T-cell (primary cell): ENCODE measurements around the gene THADA. TPM values are rescaled to one million over a fixed set of nuclear protein-coding genes. Genes with fewer than 3 reads are reported as not detected.

Experiments used
- ATAC-seq, 4 experiments: fragments of 200-7000 bp in 3 of 4; fragments of 150-1000 bp in 1 of 4; cut with Tn5 transposase; replicated peaks in 1 of 4; 1 replicate in 3 of 4; 2 replicates in 1 of 4; pipeline ENCODE4 v1.10.0; 2021; ENCODE audit warnings: moderate library complexity in 3 of 4, mild to moderate bottlenecking in 2 of 4, moderate number of reproducible peaks in 1 of 4
- CTCF ChIA-PET, 2 donors: fragments of 300-600 bp; sonication (Branson Sonifier 250); formaldehyde crosslinking; loops; one replicate each; lab custom pipeline; 2022; ENCODE audit warnings: antibody characterized with exemption in 2 of 2; lab: Charles Lee
- POLR2A ChIA-PET, 2 donors: fragments of 300-600 bp; sonication (Branson Sonifier 250); formaldehyde crosslinking; loops; one replicate each; lab custom pipeline; 2022; ENCODE audit warnings: antibody characterized with exemption in 2 of 2; lab: Charles Lee
- DNase-seq, 35 experiments: peaks; one replicate each; pipeline versions ENCODE4 v3.0.0 to v3.0.0-alpha.2; 2013 to 2023
- H3K27ac ChIP-seq: one replicate; pipeline ENCODE4 v1.5.1; 2013; ENCODE audit warnings: low read length
- H3K27me3 ChIP-seq, 2 experiments: replicated peaks in 1 of 2; 1 replicate in 1 of 2; 2 replicates in 1 of 2; pipeline versions ENCODE4 v1.6.1 to v1.7.0; 2013; ENCODE audit warnings: low read length in 1 of 2, mixed read lengths in 1 of 2; ENCODE audit not compliant: control insufficient read depth in 2 of 2, insufficient read depth in 2 of 2; ENCODE audit errors: extremely low read depth in 1 of 2
- H3K36me3 ChIP-seq, 2 donors: 1 replicate in 1 of 2; 2 replicates in 1 of 2; pipeline versions ENCODE4 v1.6.1 to v1.7.0; 2013; ENCODE audit warnings: low read length in 1 of 2; ENCODE audit not compliant: control insufficient read depth in 2 of 2, insufficient read depth in 1 of 2; ENCODE audit errors: extremely low read depth in 1 of 2
- H3K4me1 ChIP-seq, 2 experiments: 1 replicate in 1 of 2; 2 replicates in 1 of 2; pipeline versions ENCODE4 v1.6.1 to v1.7.0; 2013; ENCODE audit warnings: low read length in 2 of 2, mixed read lengths in 1 of 2; ENCODE audit not compliant: insufficient read depth in 2 of 2, control insufficient read depth in 1 of 2; ENCODE audit errors: extremely low read depth in 1 of 2
- H3K4me3 ChIP-seq, 2 donors: 1 replicate in 1 of 2; 2 replicates in 1 of 2; pipeline versions ENCODE4 v1.5.1 to v1.7.0; 2013; ENCODE audit warnings: mild to moderate bottlenecking in 2 of 2, low read length in 1 of 2, moderate library complexity in 1 of 2; ENCODE audit not compliant: control insufficient read depth in 1 of 2; ENCODE audit errors: extremely low read depth in 1 of 2
- H3K9me3 ChIP-seq: 2 replicates; pipeline ENCODE4 v1.7.0; 2013
- H3K27ac Mint-ChIP-seq, 2 donors: one replicate each; pipeline ENCODE4 v1.8.0; 2020 to 2021; ENCODE audit warnings: mild to moderate bottlenecking in 2 of 2, mixed read lengths in 2 of 2
- H3K27me3 Mint-ChIP-seq, 2 donors: one replicate each; pipeline ENCODE4 v1.8.0; 2021 to 2022; ENCODE audit warnings: mixed read lengths in 2 of 2
- H3K36me3 Mint-ChIP-seq: one replicate; pipeline ENCODE4 v1.8.0; 2021; ENCODE audit warnings: mixed read lengths
- H3K4me1 Mint-ChIP-seq, 3 donors: one replicate each; pipeline ENCODE4 v1.8.0; 2020 to 2022; ENCODE audit warnings: mixed read lengths in 3 of 3, mild to moderate bottlenecking in 1 of 3
- H3K4me3 Mint-ChIP-seq, 3 donors: one replicate each; pipeline ENCODE4 v1.8.0; 2020 to 2022; ENCODE audit warnings: mild to moderate bottlenecking in 3 of 3, mixed read lengths in 3 of 3, moderate library complexity in 3 of 3
- H3K9me3 Mint-ChIP-seq, 3 donors: one replicate each; pipeline ENCODE4 v1.8.0; 2020 to 2022; ENCODE audit warnings: mixed read lengths in 3 of 3
- WGBS: methylation state at CpG from one replicate; pipeline ENCODE4 v1.1.5; 2013; ENCODE audit warnings: missing lambda C conversion rate; ENCODE audit not compliant: insufficient coverage; 5-methylcytosine and 5-hydroxymethylcytosine counted together
- total RNA-seq, 35 experiments: library from RNA in 6 of 35; stranded (reverse) in 6 of 35; fragments of 120-200 nt in 1 of 35; gene quantifications; one replicate each; pipeline versions ENCODE4 v1.2.1 to v1.2.4 and lab custom pipeline; 2013 to 2026

Gene THADA
- total RNA-seq, 5 donors from 2014 or later (not counting 1 experiment from before 2014, with no cell fraction given): 36.4 to 50.5 (median 40.6) TPM

GRCh38 chr2:43482961-43483360 is 112.9 kb downstream of the THADA start:
- ChIA-PET CTCF (interaction anchor here (1.3 to 2.7 kb wide), 4 partner anchors 355 to 626 kb away, joined by 3 to 27 read pairs (median 9); no protein-coding TSS in a partner anchor), POLR2A (no interaction called here)
- Mint-ChIP-seq H3K4me1 (peaks cover 0 to 18% (median 4%) of the 10 kb centered on the region in 3 donors), H3K27ac (no peak overlapping the region), H3K27me3 (no peaks in the 10 kb centered on the region), H3K4me3 (no peak overlapping the region), H3K36me3 (peaks cover 28% of the 10 kb centered on the region), H3K9me3 (no peaks in the 10 kb centered on the region)
- ATAC-seq: no peak
- Histone ChIP-seq H3K4me3 (no peak overlapping the region), H3K27ac (no peak overlapping the region), H3K4me1 (no peaks in the 10 kb centered on the region), H3K27me3 (no peaks in the 10 kb centered on the region), H3K9me3 (no peaks in the 10 kb centered on the region), H3K36me3 (no peaks in the 10 kb centered on the region)
- DNase-seq: no peak
- no CpG with 5 or more reads among the region's 4 CpGs for WGBS

- Mint-ChIP-seq H3K27ac (no peak overlapping the region), H3K4me3 (no peak overlapping the region), H3K36me3 (peaks cover 31% of the 10 kb centered on the region), H3K27me3 (no peaks in the 10 kb centered on the region), H3K9me3 (no peaks in the 10 kb centered on the region), H3K4me1 (peaks cover 0 to 18% (median 4%) of the 10 kb centered on the region in 3 donors)
- no peak overlapping the region for H3K27ac ChIP-seq
- no peaks in the 10 kb centered on the region for H3K36me3 ChIP-seq
- DNase-seq: no peak
- WGBS: no CpG with 5 or more reads among the region's 4 CpGs
- H3K9me3 ChIP-seq: no peaks in the 10 kb centered on the region
- CTCF ChIA-PET: interaction anchor here (0.6 to 2.2 kb wide), 7 partner anchors 15 to 1685 kb away, joined by 3 to 13 read pairs (median 5); partner anchors contain the start of gene ZFP36L2 (in 1 of the 2)
- no peaks in the 10 kb centered on the region for H3K27me3 ChIP-seq
- no peak overlapping the region for H3K4me3 ChIP-seq
- no peaks in the 10 kb centered on the region for H3K4me1 ChIP-seq
- POLR2A ChIA-PET: interaction anchor here in 1 of 2 donors (0.7 kb wide), 1 partner anchor 91 kb away, joined by 3 read pairs; no protein-coding TSS in a partner anchor
- ATAC-seq: no peak
Observed at GRCh38 chr2:43481927-43482542, 113.8 kb downstream of the THADA start.

GRCh38 chr2:43480874-43481273 is 115.0 kb downstream of the THADA start:
- H3K4me1 ChIP-seq: no peaks in the 10 kb centered on the region
- H3K27me3 Mint-ChIP-seq: no peaks in the 10 kb centered on the region
- no peaks in the 10 kb centered on the region for H3K36me3 ChIP-seq
- DNase-seq (no peak), ATAC-seq (no peak)
- POLR2A ChIA-PET: interaction anchor here in 1 of 2 donors (0.7 kb wide), 1 partner anchor 10 kb away, joined by 9 read pairs; no protein-coding TSS in a partner anchor
- CTCF ChIA-PET: interaction anchor here (0.7 to 2.2 kb wide), 5 partner anchors 9 to 606 kb away, joined by 3 to 13 read pairs (median 6); no protein-coding TSS in a partner anchor
- peaks cover 35% of the 10 kb centered on the region for H3K36me3 Mint-ChIP-seq
- H3K27ac ChIP-seq: no peak overlapping the region
- no peaks in the 10 kb centered on the region for H3K9me3 Mint-ChIP-seq
- no peaks in the 10 kb centered on the region for H3K9me3 ChIP-seq
- no peaks in the 10 kb centered on the region for H3K27me3 ChIP-seq
- 94% methylated on average over 3 of the region's 3 CpGs for WGBS
- peaks cover 0 to 18% (median 4%) of the 10 kb centered on the region in 3 donors for H3K4me1 Mint-ChIP-seq
- H3K4me3 Mint-ChIP-seq: no peak overlapping the region
- no peak overlapping the region for H3K27ac Mint-ChIP-seq
- no peak overlapping the region for H3K4me3 ChIP-seq

GRCh38 chr2:43478412-43479086 is 117.3 kb downstream of the THADA start:
- H3K27ac Mint-ChIP-seq: no peak overlapping the region
- H3K4me1 Mint-ChIP-seq: peaks cover 0 to 12% (median 0%) of the 10 kb centered on the region in 3 donors
- H3K9me3 ChIP-seq: no peaks in the 10 kb centered on the region
- no peak overlapping the region for H3K27ac ChIP-seq
- H3K4me3 Mint-ChIP-seq: no peak overlapping the region
- ATAC-seq (no peak), DNase-seq (no peak)
- H3K27me3 ChIP-seq: no peaks in the 10 kb centered on the region
- WGBS: no CpG with 5 or more reads among the region's 3 CpGs
- ChIA-PET POLR2A (no interaction called here), CTCF (interaction anchor here in 1 of 2 donors (0.5 kb wide), 1 partner anchor 32 kb away, joined by 5 read pairs; no protein-coding TSS in a partner anchor)
- H3K36me3 Mint-ChIP-seq: peaks cover 49% of the 10 kb centered on the region
- H3K27me3 Mint-ChIP-seq: no peaks in the 10 kb centered on the region
- H3K36me3 ChIP-seq: peaks cover 0 to 8% of the 10 kb centered on the region in 2 donors
- H3K4me3 ChIP-seq: no peak overlapping the region
- H3K4me1 ChIP-seq: no peaks in the 10 kb centered on the region
- no peaks in the 10 kb centered on the region for H3K9me3 Mint-ChIP-seq

GRCh38 chr2:43475922-43476321 is 119.9 kb downstream of the THADA start:
- no peak overlapping the region for H3K27ac ChIP-seq
- no peaks in the 10 kb centered on the region for H3K27me3 Mint-ChIP-seq
- peaks cover 43% of the 10 kb centered on the region for H3K36me3 Mint-ChIP-seq
- WGBS: no CpG with 5 or more reads among the region's 2 CpGs
- no peaks in the 10 kb centered on the region for H3K4me1 Mint-ChIP-seq
- no peak overlapping the region for H3K4me3 Mint-ChIP-seq
- H3K27me3 ChIP-seq: no peaks in the 10 kb centered on the region
- DNase-seq (no peak), ATAC-seq (no peak)
- H3K9me3 ChIP-seq: no peaks in the 10 kb centered on the region
- CTCF ChIA-PET: interaction anchor here (0.5 to 2.0 kb wide), 4 partner anchors 9 to 500 kb away, joined by 3 to 5 read pairs (median 4); no protein-coding TSS in a partner anchor
- no peak overlapping the region for H3K27ac Mint-ChIP-seq
- peaks cover 0 to 8% of the 10 kb centered on the region in 2 donors for H3K36me3 ChIP-seq
- H3K4me1 ChIP-seq: no peaks in the 10 kb centered on the region
- no peaks in the 10 kb centered on the region for H3K9me3 Mint-ChIP-seq
- POLR2A ChIA-PET: no interaction called here
- H3K4me3 ChIP-seq: no peak overlapping the region

- H3K4me1 Mint-ChIP-seq: no peaks in the 10 kb centered on the region
- DNase-seq: no peak
- no peaks in the 10 kb centered on the region for H3K9me3 ChIP-seq
- ATAC-seq: no peak
- no peak overlapping the region for H3K27ac Mint-ChIP-seq
- peaks cover 0 to 8% of the 10 kb centered on the region in 2 donors for H3K36me3 ChIP-seq
- H3K27ac ChIP-seq: no peak overlapping the region
- H3K4me3 Mint-ChIP-seq: no peak overlapping the region
- H3K4me1 ChIP-seq: no peaks in the 10 kb centered on the region
- POLR2A ChIA-PET: no interaction called here
- no peaks in the 10 kb centered on the region for H3K9me3 Mint-ChIP-seq
- 100% methylated on average over 6 of the region's 10 CpGs for WGBS
- H3K4me3 ChIP-seq: no peak overlapping the region
- no peaks in the 10 kb centered on the region for H3K27me3 ChIP-seq
- no peaks in the 10 kb centered on the region for H3K27me3 Mint-ChIP-seq
- H3K36me3 Mint-ChIP-seq: peaks cover 47% of the 10 kb centered on the region
- CTCF ChIA-PET: interaction anchor here (0.5 to 2.0 kb wide), 5 partner anchors 9 to 676 kb away, joined by 3 to 5 read pairs (median 4); no protein-coding TSS in a partner anchor
Observed at GRCh38 chr2:43475137-43475846, 120.5 kb downstream of the THADA start.
